Amniotic stem cell (primary cell): ENCODE results near the gene GNAI3.

Source experiments
- DNase-seq: peaks from one replicate; lab custom pipeline; 2025; lab: John Stamatoyannopoulos, UW

Gene GNAI3

GRCh38 chr1:109546311-109547109, 1.9 kb upstream of the GNAI3 start:
- DNase-seq: peak; percentile 86

GRCh38 chr1:109547463-109548320, 723 bp upstream of the GNAI3 start:
- no peak for DNase-seq

GRCh38 chr1:109556563-109556962, 8.1 kb downstream of the GNAI3 start:
- no peak for DNase-seq

GRCh38 chr1:109557520-109557919, 9.1 kb downstream of the GNAI3 start:
- DNase-seq: no peak

GRCh38 chr1:109559995-109560394, 11.6 kb downstream of the GNAI3 start:
- DNase-seq: no peak

- no peak for DNase-seq
Measured at GRCh38 chr1:109564194-109564878, 15.9 kb downstream of the GNAI3 start.

GRCh38 chr1:109565241-109565640, 16.8 kb downstream of the GNAI3 start:
- DNase-seq: no peak

- no peak for DNase-seq
Measured at GRCh38 chr1:109566982-109567381, 18.6 kb downstream of the GNAI3 start.

GRCh38 chr1:109567877-109568672, 19.7 kb downstream of the GNAI3 start:
- no peak for DNase-seq

GRCh38 chr1:109569323-109569722, 20.9 kb downstream of the GNAI3 start:
- DNase-seq: no peak

- no peak for DNase-seq
Measured at GRCh38 chr1:109570414-109570813, 22.0 kb downstream of the GNAI3 start.

- DNase-seq: no peak
Measured at GRCh38 chr1:109573785-109574184, 25.4 kb downstream of the GNAI3 start.

- no peak for DNase-seq
Measured at GRCh38 chr1:109578947-109579443, 30.6 kb downstream of the GNAI3 start.

- no peak for DNase-seq
Measured at GRCh38 chr1:109579491-109579890, 31.1 kb downstream of the GNAI3 start.

- no peak for DNase-seq
Measured at GRCh38 chr1:109582021-109582420, 33.6 kb downstream of the GNAI3 start.

GRCh38 chr1:109584766-109585165, 36.4 kb downstream of the GNAI3 start:
- no peak for DNase-seq

GRCh38 chr1:109586055-109586454, 37.6 kb downstream of the GNAI3 start:
- DNase-seq: no peak

GRCh38 chr1:109589177-109589576, 40.8 kb downstream of the GNAI3 start:
- no peak for DNase-seq

- DNase-seq: no peak
Measured at GRCh38 chr1:109589679-109590078, 41.3 kb downstream of the GNAI3 start.

GRCh38 chr1:109592916-109593315, 44.5 kb downstream of the GNAI3 start:
- DNase-seq: no peak

- no peak for DNase-seq
Measured at GRCh38 chr1:109595531-109595930, 47.1 kb downstream of the GNAI3 start.

GRCh38 chr1:109598156-109598555, 49.7 kb downstream of the GNAI3 start:
- DNase-seq: no peak
